Smooth muscle cell (in vitro differentiated cells): ENCODE data around the gene VSTM2A. TPM values are rescaled to one million over a fixed set of nuclear protein-coding genes. Genes with fewer than 3 reads are reported as not detected.
A peak's percentile ranks its signal among the peaks of the same experiment; 100 is the strongest.
"Not testable (repeated sequence)": the region's sequence is repeated elsewhere in the genome, so short reads cannot be mapped to it uniquely, and the experiment has no call there.

ENCODE experiments used
- DNase-seq: peaks from one replicate; lab custom pipeline; 2025; ENCODE audit not compliant: unreplicated experiment; lab: John Stamatoyannopoulos, UW
- H2AFZ ChIP-seq: fragments of 200-600 bp; sonication (generic); 2 replicates; pipeline ENCODE4 v1.6.0; 2016; ENCODE audit warnings: antibody characterized with exemption, low read depth, mild to moderate bottlenecking
- H3F3A ChIP-seq: fragments of 200-600 bp; sonication (generic); 2 replicates; pipeline ENCODE4 v1.6.0; 2017; ENCODE audit warnings: antibody characterized with exemption, low read depth
- H3K27ac ChIP-seq: fragments of 200-600 bp; sonication (generic); 2 replicates; pipeline ENCODE4 v1.5.1; 2016; ENCODE audit warnings: low read depth, mild to moderate bottlenecking
- H3K27me3 ChIP-seq: fragments of 200-600 bp; sonication (generic); 2 replicates; pipeline ENCODE4 v1.6.1; 2016; ENCODE audit warnings: low read depth, mild to moderate bottlenecking
- H3K36me3 ChIP-seq: fragments of 200-600 bp; sonication (generic); 2 replicates; pipeline ENCODE4 v1.5.1; 2016; ENCODE audit warnings: low read depth
- H3K4me1 ChIP-seq: fragments of 200-600 bp; sonication (generic); 2 replicates; pipeline ENCODE4 v1.5.1; 2016; ENCODE audit warnings: low read depth
- H3K4me2 ChIP-seq: fragments of 200-600 bp; sonication (generic); 2 replicates; pipeline ENCODE4 v1.6.0; 2016; ENCODE audit warnings: mild to moderate bottlenecking
- H3K4me3 ChIP-seq: fragments of 200-600 bp; sonication (generic); 2 replicates; pipeline ENCODE4 v1.5.1; 2016; ENCODE audit warnings: mild to moderate bottlenecking
- H3K79me2 ChIP-seq: fragments of 200-600 bp; sonication (generic); 2 replicates; pipeline ENCODE4 v1.6.0; 2016; ENCODE audit warnings: low read depth, mild to moderate bottlenecking
- H3K9ac ChIP-seq: fragments of 200-600 bp; sonication (generic); 2 replicates; pipeline ENCODE4 v1.6.0; 2016; ENCODE audit warnings: low read depth
- H3K9me3 ChIP-seq: fragments of 200-600 bp; sonication (generic); replicated peaks from 2 replicates; pipeline ENCODE4 v1.5.1; 2016; ENCODE audit warnings: low read depth
- H4K20me1 ChIP-seq: fragments of 200-600 bp; sonication (generic); 2 replicates; pipeline ENCODE4 v1.6.0; 2016; ENCODE audit warnings: low read depth
- CTCF ChIP-seq: fragments of 200-600 bp; sonication (generic); IDR thresholded peaks from 2 replicates; pipeline ENCODE4 v1.5.1; 2017; ENCODE audit warnings: borderline replicate concordance, mild to moderate bottlenecking, antibody characterized with exemption; ENCODE audit not compliant: insufficient read depth, poor library complexity, severe bottlenecking
- WGBS: methylation state at CpG from one replicate; pipeline ENCODE4 v1.1.7; 2016; ENCODE audit warnings: low lambda C conversion rate; 5-methylcytosine and 5-hydroxymethylcytosine counted together
- polyA plus RNA-seq: library from polyadenylated mRNA; unstranded; fragments of >200 nt; fragmentation: Nextera tagmentation; extraction: Ambion mirVana; gene quantifications from 2 replicates; pipeline ENCODE4 v1.2.1, GENCODE V29; 2016
- total RNA-seq: library from RNA; depleted of rRNA; stranded (reverse); fragments of >200 nt; gene quantifications from 2 replicates; pipeline ENCODE4 v1.2.3, GENCODE V29; 2014

Gene VSTM2A, protein sequence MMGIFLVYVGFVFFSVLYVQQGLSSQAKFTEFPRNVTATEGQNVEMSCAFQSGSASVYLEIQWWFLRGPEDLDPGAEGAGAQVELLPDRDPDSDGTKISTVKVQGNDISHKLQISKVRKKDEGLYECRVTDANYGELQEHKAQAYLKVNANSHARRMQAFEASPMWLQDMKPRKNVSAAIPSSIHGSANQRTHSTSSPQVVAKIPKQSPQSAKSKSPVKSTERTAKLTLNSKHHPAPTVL
- total RNA-seq (0.22 TPM in 1 of 2 replicates, not detected in the other), polyA plus RNA-seq (not detected in 2 replicates)

- Histone ChIP-seq H3K9ac (no peak within 1 kb of the TSS), H3K4me3 (peak within 1 kb of the TSS; percentile 49), H3K27ac (no peak within 1 kb of the TSS), H3K4me1 (peaks cover 7% of the 10 kb centered on the region), H3K9me3 (no peaks in the 10 kb centered on the region), H4K20me1 (no peaks in the 10 kb centered on the region), H2AFZ (no peak within 1 kb of the TSS), H3K27me3 (peaks cover 80% of the 10 kb centered on the region), H3K4me2 (peak within 1 kb of the TSS; percentile 89), H3F3A (no peaks in the 10 kb centered on the region), H3K79me2 (no peaks in the 10 kb centered on the region), H3K36me3 (no peaks in the 10 kb centered on the region)
- WGBS = 1% methylated on average over 63 of the region's 64 CpGs
- peak; percentile 12 for TF ChIP-seq CTCF
- no peak for DNase-seq
These were observed at the start of gene VSTM2A for GRCh38 chr7:54541669-54542625. TSS of gene VSTM2A (plus strand) at chr7:54542375. CDS start at chr7:54542731, 356 bp downstream.

DNA sequence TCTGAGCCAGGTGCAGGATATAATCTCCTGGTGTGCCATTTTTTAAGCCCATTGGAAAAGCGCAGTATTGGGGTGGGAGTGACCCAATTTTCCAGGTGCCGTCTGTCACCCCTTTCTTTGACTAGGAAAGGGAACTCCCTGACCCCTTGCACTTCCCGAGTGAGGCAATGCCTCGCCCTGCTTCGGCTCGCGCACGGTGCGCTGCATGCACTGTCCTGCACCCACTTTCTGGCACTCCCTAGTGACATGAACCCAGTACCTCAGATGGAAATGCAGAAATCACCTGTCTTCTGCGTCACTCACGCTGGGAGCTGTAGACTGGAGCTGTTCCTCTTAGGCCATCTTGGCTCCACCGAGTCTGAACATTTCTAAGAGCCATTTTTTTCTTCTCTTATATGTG, 37.6 kb upstream of the VSTM2A start:
- DNase-seq, H2AFZ ChIP-seq, H3K4me2 ChIP-seq, H3K79me2 ChIP-seq, H3K4me3 ChIP-seq, H3K4me1 ChIP-seq, H3K9ac ChIP-seq, H4K20me1 ChIP-seq, H3K9me3 ChIP-seq, H3K27ac ChIP-seq, H3K36me3 ChIP-seq, H3K27me3 ChIP-seq, H3F3A ChIP-seq: not testable (repeated sequence)
- WGBS = 89% methylated on average over 10 of the region's 12 CpGs

DNA sequence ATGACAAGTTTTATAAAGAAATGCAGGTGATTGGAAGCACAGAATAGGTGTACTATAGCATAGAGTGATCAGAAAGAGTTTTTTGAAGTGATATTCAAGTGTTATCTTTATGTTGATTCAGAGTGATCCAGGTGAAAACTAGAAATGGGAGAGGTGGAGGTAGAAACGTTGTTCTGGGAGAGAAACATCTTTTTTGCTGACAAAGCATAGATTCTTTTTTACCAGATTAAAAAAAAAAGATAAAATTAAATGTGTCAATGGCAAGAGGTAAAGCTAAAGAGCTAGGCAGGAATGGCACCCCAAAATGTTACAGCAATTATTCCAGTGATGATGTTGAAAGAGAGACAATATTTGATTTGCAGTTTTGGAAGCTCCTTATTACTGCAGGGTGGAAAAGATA, 12.6 kb upstream of the VSTM2A start:
- H3K4me1 ChIP-seq = no peaks in the 10 kb centered on the region
- TF ChIP-seq CTCF = no peak
- H3K9me3 ChIP-seq = no peaks in the 10 kb centered on the region
- H3K79me2 ChIP-seq = no peaks in the 10 kb centered on the region
- H3K4me3 ChIP-seq = no peak overlapping the region
- no peak overlapping the region for H3K9ac ChIP-seq
- no peaks in the 10 kb centered on the region for H3K27me3 ChIP-seq
- no peak overlapping the region for H3K4me2 ChIP-seq
- no peaks in the 10 kb centered on the region for H4K20me1 ChIP-seq
- 83% methylated on average over 1 of the region's 1 CpG for WGBS
- no peaks in the 10 kb centered on the region for H3F3A ChIP-seq
- no peak for DNase-seq
- no peak overlapping the region for H2AFZ ChIP-seq
- H3K36me3 ChIP-seq = no peaks in the 10 kb centered on the region
- H3K27ac ChIP-seq = no peak overlapping the region

GRCh38 chr7:54538122-54538521, 4.1 kb upstream of the VSTM2A start:
- H3K9me3 ChIP-seq = no peaks in the 10 kb centered on the region
- H3K4me1 ChIP-seq = no peaks in the 10 kb centered on the region
- no peaks in the 10 kb centered on the region for H3F3A ChIP-seq
- H3K36me3 ChIP-seq = no peaks in the 10 kb centered on the region
- no peak for TF ChIP-seq CTCF
- no peak overlapping the region for H2AFZ ChIP-seq
- WGBS = 71% methylated on average over 3 of the region's 3 CpGs
- no peak overlapping the region for H3K9ac ChIP-seq
- H4K20me1 ChIP-seq = no peaks in the 10 kb centered on the region
- DNase-seq = no peak
- peaks cover 42% of the 10 kb centered on the region for H3K27me3 ChIP-seq
- H3K4me3 ChIP-seq = no peak overlapping the region
- no peak overlapping the region for H3K27ac ChIP-seq
- no peaks in the 10 kb centered on the region for H3K79me2 ChIP-seq
- no peak overlapping the region for H3K4me2 ChIP-seq
